Hindlimb muscle (tissue), 1 donor: ENCODE results near the gene RNF223. TPM values are rescaled to one million over a fixed set of nuclear protein-coding genes. Genes with fewer than 3 reads are reported as not detected.
A peak's percentile ranks its signal among the peaks of the same experiment; 100 is the strongest.
"Not testable (repeated sequence)": the region's sequence is repeated elsewhere in the genome, so short reads cannot be mapped to it uniquely, and the experiment has no call there.

Experiments
- DNase-seq: peaks from one replicate; pipeline ENCODE4 v3.0.0-alpha.2; 2013
- polyA plus RNA-seq: library from polyadenylated mRNA; unstranded; fragments of 120-200 nt; gene quantifications from one replicate; pipeline ENCODE4 v1.2.1, GENCODE V29; 2013; ENCODE audit not compliant: insufficient read length

The RNF223 gene
- polyA plus RNA-seq, 1 donor, result 0.31 TPM

- DNase-seq, result no peak
Observed at GRCh38 chr1:1087351-1088028, 13.4 kb upstream of the RNF223 start.

GRCh38 chr1:1086911-1087341, 12.8 kb upstream of the RNF223 start:
- no peak for DNase-seq

- no peak for DNase-seq
Observed at GRCh38 chr1:1085911-1086841, 12.1 kb upstream of the RNF223 start.

- no peak for DNase-seq
Observed at GRCh38 chr1:1085171-1085841, 11.2 kb upstream of the RNF223 start.

GRCh38 chr1:1084372-1085170, 10.5 kb upstream of the RNF223 start:
- no peak for DNase-seq

- no peak for DNase-seq
Observed at GRCh38 chr1:1083416-1084371, 9.6 kb upstream of the RNF223 start.

- no peak for DNase-seq
Observed at GRCh38 chr1:1082776-1083415, 8.8 kb upstream of the RNF223 start.

- no peak for DNase-seq
Observed at GRCh38 chr1:1082239-1082775, 8.2 kb upstream of the RNF223 start.

- no peak for DNase-seq
Observed at GRCh38 chr1:1081311-1082238, 7.5 kb upstream of the RNF223 start.

- DNase-seq, result no peak
Observed at GRCh38 chr1:1080951-1081310, 6.8 kb upstream of the RNF223 start.

GRCh38 chr1:1080122-1080757, 6.1 kb upstream of the RNF223 start:
- DNase-seq, result peak; percentile 74

- peak; percentile 43 for DNase-seq
Observed at GRCh38 chr1:1079408-1080121, 5.5 kb upstream of the RNF223 start.

- DNase-seq, result not testable (repeated sequence)
Observed at GRCh38 chr1:1077396-1077795, 3.3 kb upstream of the RNF223 start.

- no peak for DNase-seq
Observed at GRCh38 chr1:1075148-1075935, 1.2 kb upstream of the RNF223 start.

- no peak for DNase-seq
Observed at GRCh38 chr1:1074631-1075147, 583 bp upstream of the RNF223 start.

- no peak for DNase-seq
Observed at GRCh38 chr1:1072849-1073742, 1.0 kb downstream of the RNF223 start.
